Measurements from ENCODE around the gene ST3GAL3.

ST3GAL3 gene

DNA sequence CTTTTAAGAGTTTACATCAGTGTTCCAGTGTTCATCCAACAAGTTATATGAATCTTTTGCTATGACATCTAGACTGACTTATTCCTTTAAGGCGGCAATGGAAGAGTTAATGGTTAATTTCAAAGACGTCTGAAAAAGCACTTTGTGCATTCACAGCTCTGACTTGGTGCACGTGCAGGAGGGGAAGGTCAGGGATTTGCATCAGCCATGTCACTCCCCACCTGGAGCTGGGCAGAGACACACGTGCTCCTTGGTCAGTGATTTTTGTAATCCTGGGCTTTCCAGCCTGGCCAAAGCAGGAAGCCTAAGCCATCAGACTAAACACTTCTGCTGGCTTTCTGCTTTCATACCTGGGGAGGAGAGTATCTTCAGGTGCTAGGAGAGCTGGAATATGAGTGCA, 96.3 kb downstream of the ST3GAL3 start:
- TF ChIP-seq, protein P1, sequence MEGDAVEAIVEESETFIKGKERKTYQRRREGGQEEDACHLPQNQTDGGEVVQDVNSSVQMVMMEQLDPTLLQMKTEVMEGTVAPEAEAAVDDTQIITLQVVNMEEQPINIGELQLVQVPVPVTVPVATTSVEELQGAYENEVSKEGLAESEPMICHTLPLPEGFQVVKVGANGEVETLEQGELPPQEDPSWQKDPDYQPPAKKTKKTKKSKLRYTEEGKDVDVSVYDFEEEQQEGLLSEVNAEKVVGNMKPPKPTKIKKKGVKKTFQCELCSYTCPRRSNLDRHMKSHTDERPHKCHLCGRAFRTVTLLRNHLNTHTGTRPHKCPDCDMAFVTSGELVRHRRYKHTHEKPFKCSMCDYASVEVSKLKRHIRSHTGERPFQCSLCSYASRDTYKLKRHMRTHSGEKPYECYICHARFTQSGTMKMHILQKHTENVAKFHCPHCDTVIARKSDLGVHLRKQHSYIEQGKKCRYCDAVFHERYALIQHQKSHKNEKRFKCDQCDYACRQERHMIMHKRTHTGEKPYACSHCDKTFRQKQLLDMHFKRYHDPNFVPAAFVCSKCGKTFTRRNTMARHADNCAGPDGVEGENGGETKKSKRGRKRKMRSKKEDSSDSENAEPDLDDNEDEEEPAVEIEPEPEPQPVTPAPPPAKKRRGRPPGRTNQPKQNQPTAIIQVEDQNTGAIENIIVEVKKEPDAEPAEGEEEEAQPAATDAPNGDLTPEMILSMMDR (IDR thresholded peaks at IDR 0.05) = no peak
- H3K36me3 Mint-ChIP-seq (ENCODE audit: low read depth) = peaks cover 12% of the 10 kb centered on the region
- peaks cover 2% of the 10 kb centered on the region for H3K27me3 Mint-ChIP-seq (ENCODE audit: low read depth, poor library complexity)
- no peak overlapping the region for H3K27ac Mint-ChIP-seq
- H3K9me3 Mint-ChIP-seq = peaks cover 18% of the 10 kb centered on the region
- no peak overlapping the region for H3K4me3 Mint-ChIP-seq
- DNase-seq = no peak
- peaks cover 11% of the 10 kb centered on the region for H3K4me1 Mint-ChIP-seq

DNA sequence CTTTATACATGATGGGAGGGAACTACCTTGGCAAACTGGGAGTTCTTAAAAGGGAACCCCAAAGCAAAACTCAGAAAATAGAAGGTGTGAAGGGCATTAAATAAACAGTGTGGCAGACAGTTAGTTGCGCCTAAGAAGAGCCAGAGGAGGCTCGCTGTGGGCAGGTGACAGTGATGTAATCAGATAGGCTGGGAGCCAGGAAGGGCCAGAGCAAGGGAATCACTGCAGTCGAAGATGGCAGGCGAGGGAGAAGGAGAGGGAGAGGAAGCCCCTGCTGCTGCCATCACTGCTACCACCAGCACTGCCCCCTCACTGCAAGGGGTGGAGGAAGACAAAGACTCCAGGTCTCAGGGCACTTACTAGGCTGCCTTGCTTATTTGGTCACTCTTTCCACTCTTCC, 97.2 kb downstream of the ST3GAL3 start:
- peaks cover 2% of the 10 kb centered on the region for H3K27me3 Mint-ChIP-seq (ENCODE audit: low read depth, poor library complexity)
- H3K9me3 Mint-ChIP-seq = peaks cover 27% of the 10 kb centered on the region
- H3K4me1 Mint-ChIP-seq = peaks cover 10% of the 10 kb centered on the region
- no peak for DNase-seq
- TF ChIP-seq, protein P1 (IDR thresholded peaks at IDR 0.05) = no peak
- H3K27ac Mint-ChIP-seq = no peak overlapping the region
- no peak overlapping the region for H3K4me3 Mint-ChIP-seq
- peaks cover 3% of the 10 kb centered on the region for H3K36me3 Mint-ChIP-seq (ENCODE audit: low read depth)

DNA sequence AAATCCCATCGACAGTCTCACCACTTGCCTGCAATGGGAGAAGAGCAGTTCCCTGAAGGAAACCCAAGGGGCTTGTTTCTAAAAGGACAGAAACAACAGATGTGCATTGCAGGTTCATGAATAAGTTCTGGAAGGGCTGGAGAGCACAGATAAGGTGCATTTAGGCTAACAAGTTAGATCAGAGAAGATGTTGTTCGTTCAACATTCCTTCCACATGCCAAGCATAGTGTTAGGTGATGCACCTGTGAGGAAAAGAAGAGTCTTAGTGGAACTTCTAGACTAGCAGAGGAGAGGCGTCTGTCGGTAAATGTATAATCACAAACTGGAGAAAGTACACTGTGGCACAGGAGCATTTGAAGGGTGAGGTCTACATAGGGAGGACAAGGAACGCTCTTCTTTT, 98.0 kb downstream of the ST3GAL3 start:
- TF ChIP-seq, protein P1 (IDR thresholded peaks at IDR 0.05) = no peak
- H3K36me3 Mint-ChIP-seq (ENCODE audit: low read depth) = peaks cover 6% of the 10 kb centered on the region
- peaks cover 2% of the 10 kb centered on the region for H3K4me1 Mint-ChIP-seq
- H3K9me3 Mint-ChIP-seq = peaks cover 27% of the 10 kb centered on the region
- H3K27me3 Mint-ChIP-seq (ENCODE audit: low read depth, poor library complexity) = peaks cover 2% of the 10 kb centered on the region
- no peak for DNase-seq
- no peak overlapping the region for H3K27ac Mint-ChIP-seq
- H3K4me3 Mint-ChIP-seq = no peak overlapping the region

DNA sequence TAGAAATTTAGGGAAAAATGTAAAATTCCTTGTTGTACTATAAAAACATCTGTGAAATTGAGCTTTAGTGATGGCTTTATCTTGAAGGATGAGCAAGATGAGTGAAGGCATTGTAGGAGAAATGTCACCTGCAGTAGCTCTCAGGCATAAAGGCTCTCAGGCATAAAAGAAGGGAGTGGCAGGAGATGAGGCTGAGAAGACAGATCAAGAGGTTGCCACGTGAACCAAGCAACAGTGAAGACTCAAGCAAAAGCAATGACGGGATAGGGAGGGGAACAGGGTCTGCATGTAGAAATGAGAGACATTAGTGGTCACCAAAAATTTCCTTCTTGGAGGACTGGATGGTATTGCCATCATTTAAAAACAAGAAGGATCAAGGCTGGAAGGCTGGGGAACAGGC, 98.8 kb downstream of the ST3GAL3 start:
- no peak overlapping the region for H3K4me3 Mint-ChIP-seq
- H3K9me3 Mint-ChIP-seq = peaks cover 27% of the 10 kb centered on the region
- H3K27me3 Mint-ChIP-seq (ENCODE audit: low read depth, poor library complexity) = peaks cover 2% of the 10 kb centered on the region
- DNase-seq = no peak
- TF ChIP-seq, protein P1 (IDR thresholded peaks at IDR 0.05) = no peak
- peaks cover 14% of the 10 kb centered on the region for H3K36me3 Mint-ChIP-seq (ENCODE audit: low read depth)
- H3K4me1 Mint-ChIP-seq = no peaks in the 10 kb centered on the region
- H3K27ac Mint-ChIP-seq = no peak overlapping the region

DNA sequence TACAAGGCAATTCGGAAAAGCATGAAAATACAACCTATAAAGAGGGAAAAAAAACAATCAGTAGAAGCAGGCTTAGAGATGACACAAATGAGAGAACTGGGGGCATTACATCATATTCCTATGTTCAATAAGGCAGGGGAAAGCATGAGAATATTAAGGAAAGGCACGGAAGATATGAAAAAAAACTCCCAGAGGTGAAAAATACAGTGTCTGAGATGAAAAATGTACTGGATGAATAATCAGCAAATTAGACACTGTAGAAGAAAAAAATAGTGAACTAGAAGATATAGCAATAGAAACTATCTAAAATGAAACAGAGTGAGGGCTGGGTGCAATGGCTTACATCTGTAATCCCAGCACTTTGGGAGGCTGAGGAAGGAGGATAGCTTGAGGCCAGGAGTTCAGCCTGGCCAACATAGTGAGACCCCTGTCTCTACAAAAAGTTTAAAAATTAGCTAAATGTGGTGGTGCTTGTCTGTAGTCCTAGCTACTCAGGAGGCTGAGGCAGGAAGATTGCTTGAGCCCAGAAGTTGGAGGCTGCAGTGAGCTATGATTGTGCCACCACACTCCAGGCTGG, 101.8 kb downstream of the ST3GAL3 start:
- Mint-ChIP-seq H3K27me3 (ENCODE audit: low read depth, poor library complexity) (peaks cover 2% of the 10 kb centered on the region), H3K27ac (no peak overlapping the region), H3K9me3 (peaks cover 27% of the 10 kb centered on the region), H3K4me3 (no peak overlapping the region), H3K36me3 (ENCODE audit: low read depth) (peaks cover 16% of the 10 kb centered on the region), H3K4me1 (no peaks in the 10 kb centered on the region)
- TF ChIP-seq, protein P1 (IDR thresholded peaks at IDR 0.05) = no peak
- DNase-seq = no peak

DNA sequence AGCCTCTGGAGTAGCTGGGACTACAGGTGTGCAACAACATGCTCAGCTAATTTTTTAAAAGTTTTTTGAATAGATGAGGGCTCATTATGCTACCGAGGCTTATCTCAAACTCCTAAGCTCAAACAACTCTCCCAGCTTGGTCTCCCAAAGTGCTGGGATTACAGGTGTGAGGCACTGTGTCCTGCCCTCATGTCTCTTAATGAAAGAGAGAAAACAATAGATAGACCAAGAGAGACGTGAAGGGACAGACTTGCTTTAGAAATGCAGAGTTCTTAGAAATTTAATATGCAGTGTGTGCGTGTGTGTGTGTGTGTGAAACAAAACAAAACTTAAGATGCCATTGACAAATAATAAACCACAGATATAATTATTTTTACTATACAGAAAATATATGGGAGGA, 105.2 kb downstream of the ST3GAL3 start:
- H3K4me1 Mint-ChIP-seq = no peaks in the 10 kb centered on the region
- H3K4me3 Mint-ChIP-seq = no peak overlapping the region
- H3K36me3 Mint-ChIP-seq (ENCODE audit: low read depth) = peaks cover 37% of the 10 kb centered on the region
- peaks cover 5% of the 10 kb centered on the region for H3K27me3 Mint-ChIP-seq (ENCODE audit: low read depth, poor library complexity)
- DNase-seq = no peak
- H3K27ac Mint-ChIP-seq = peak overlapping the region; percentile 12
- TF ChIP-seq, protein P1 (IDR thresholded peaks at IDR 0.05) = no peak
- H3K9me3 Mint-ChIP-seq = peaks cover 20% of the 10 kb centered on the region
